Thyroid gland (tissue), 4 donors: ENCODE results near the gene SFXN5.

Experiments
- POLR2A ChIP-seq, 2 donors: fragments of 450-650 bp; IDR thresholded peaks; one replicate each; pipeline ENCODE4 v1.6.1; 2017; ENCODE audit warnings: antibody characterized with exemption in 2 of 2, mild to moderate bottlenecking in 2 of 2, moderate library complexity in 1 of 2
- TF ChIP-seq, protein P1 (sequence below), 6 experiments: fragments of 200-600 bp in 3 of 6; fragments of 450-650 bp in 3 of 6; sonication (generic) in 3 of 6; IDR thresholded peaks; one replicate each; pipeline ENCODE4 v1.5.1; 2016 to 2019; ENCODE audit warnings: antibody characterized with exemption in 6 of 6, mild to moderate bottlenecking in 2 of 6, inconsistent platforms in 1 of 6, moderate library complexity in 1 of 6

GRCh38 chr2:72955228-72956049 lies 116.1 kb downstream of the SFXN5 start:
- TF ChIP-seq, protein P1, sequence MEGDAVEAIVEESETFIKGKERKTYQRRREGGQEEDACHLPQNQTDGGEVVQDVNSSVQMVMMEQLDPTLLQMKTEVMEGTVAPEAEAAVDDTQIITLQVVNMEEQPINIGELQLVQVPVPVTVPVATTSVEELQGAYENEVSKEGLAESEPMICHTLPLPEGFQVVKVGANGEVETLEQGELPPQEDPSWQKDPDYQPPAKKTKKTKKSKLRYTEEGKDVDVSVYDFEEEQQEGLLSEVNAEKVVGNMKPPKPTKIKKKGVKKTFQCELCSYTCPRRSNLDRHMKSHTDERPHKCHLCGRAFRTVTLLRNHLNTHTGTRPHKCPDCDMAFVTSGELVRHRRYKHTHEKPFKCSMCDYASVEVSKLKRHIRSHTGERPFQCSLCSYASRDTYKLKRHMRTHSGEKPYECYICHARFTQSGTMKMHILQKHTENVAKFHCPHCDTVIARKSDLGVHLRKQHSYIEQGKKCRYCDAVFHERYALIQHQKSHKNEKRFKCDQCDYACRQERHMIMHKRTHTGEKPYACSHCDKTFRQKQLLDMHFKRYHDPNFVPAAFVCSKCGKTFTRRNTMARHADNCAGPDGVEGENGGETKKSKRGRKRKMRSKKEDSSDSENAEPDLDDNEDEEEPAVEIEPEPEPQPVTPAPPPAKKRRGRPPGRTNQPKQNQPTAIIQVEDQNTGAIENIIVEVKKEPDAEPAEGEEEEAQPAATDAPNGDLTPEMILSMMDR (IDR thresholded peaks at IDR 0.05): no peak
- TF ChIP-seq POLR2A (IDR thresholded peaks at IDR 0.05): no peak
